GM12878 (cell line): Measurements from ENCODE around the gene CLASP1. TPM values are rescaled to one million over a fixed set of nuclear protein-coding genes. Genes with fewer than 3 reads are reported as not detected.

ENCODE experiments used
- CBFB ChIP-seq: IDR thresholded peaks from 2 replicates; pipeline ENCODE4 v1.6.1; 2016; ENCODE audit warnings: antibody characterized with exemption, low read depth
- CHD2 ChIP-seq: IDR thresholded peaks from 2 replicates; pipeline ENCODE4 v1.6.1; 2011; ENCODE audit warnings: low read depth, low read length, improper control_type of control experiment, borderline replicate concordance
- CTCF ChIP-seq, 3 experiments: IDR thresholded peaks in 2 of 3; conservative IDR thresholded peaks in 1 of 3; 2 replicates each; pipeline ENCODE4 v1.5.1; 2011; ENCODE audit warnings: low read depth in 3 of 3, low read length in 3 of 3, mild to moderate bottlenecking in 3 of 3, control low read depth in 2 of 3, moderate library complexity in 2 of 3, inconsistent platforms in 1 of 3, mixed read lengths in 1 of 3; ENCODE audit not compliant: control insufficient read depth in 2 of 3, insufficient read depth in 1 of 3; ENCODE audit errors: extremely low read depth in 1 of 3
- EGR1 ChIP-seq, 2 experiments: IDR thresholded peaks; 1 replicate in 1 of 2; 2 replicates in 1 of 2; pipeline ENCODE4 v1.6.1; 2011 to 2012; ENCODE audit warnings: low read depth in 2 of 2, low read length in 2 of 2, borderline replicate concordance in 1 of 2, mild to moderate bottlenecking in 1 of 2, moderate library complexity in 1 of 2
- HDAC2 ChIP-seq: fragments of 200-600 bp; sonication (generic); IDR thresholded peaks from 2 replicates; pipeline ENCODE4 v1.6.1; 2017
- IKZF1 ChIP-seq: fragments of 450-650 bp; conservative IDR thresholded peaks from 2 replicates; pipeline ENCODE4 v1.6.1; 2017; ENCODE audit warnings: antibody characterized with exemption, mild to moderate bottlenecking
- IRF5 ChIP-seq: fragments of 450-650 bp; IDR thresholded peaks from 2 replicates; pipeline ENCODE4 v1.6.1; 2017; ENCODE audit warnings: borderline replicate concordance
- KDM1A ChIP-seq: fragments of 200-600 bp; sonication (generic); IDR thresholded peaks from 2 replicates; pipeline ENCODE4 v1.6.1; 2016; ENCODE audit warnings: borderline replicate concordance
- NFXL1 ChIP-seq: fragments of 450-650 bp; IDR thresholded peaks from 2 replicates; pipeline ENCODE4 v1.6.1; 2017; ENCODE audit warnings: antibody characterized with exemption, mild to moderate bottlenecking, borderline replicate concordance
- PAX5 ChIP-seq: IDR thresholded peaks from 2 replicates; pipeline ENCODE4 v1.6.1; 2011; ENCODE audit warnings: low read depth, low read length, borderline replicate concordance
- PBX3 ChIP-seq: IDR thresholded peaks from 2 replicates; pipeline ENCODE4 v1.6.1; 2011; ENCODE audit warnings: mild to moderate bottlenecking, low read depth, low read length, moderate library complexity; ENCODE audit not compliant: insufficient replicate concordance
- PML ChIP-seq: IDR thresholded peaks from 2 replicates; pipeline ENCODE4 v1.6.1; 2012; ENCODE audit warnings: low read length, inconsistent platforms
- RB1 ChIP-seq: fragments of 450-650 bp; formaldehyde crosslinking; IDR thresholded peaks from 2 replicates; pipeline ENCODE4 v1.6.1; 2017; ENCODE audit warnings: mild to moderate bottlenecking, borderline replicate concordance
- RELA ChIP-seq: fragments of 450-650 bp; IDR thresholded peaks from 2 replicates; pipeline ENCODE4 v1.8.0; 2014; ENCODE audit warnings: borderline replicate concordance; ENCODE audit not compliant: partially characterized antibody
- RFX5 ChIP-seq: IDR thresholded peaks from 2 replicates; pipeline ENCODE4 v1.6.1; 2011; ENCODE audit warnings: low read depth, low read length, improper control_type of control experiment
- SUPT20H ChIP-seq: IDR thresholded peaks from 2 replicates; pipeline ENCODE4 v1.6.1; 2011; ENCODE audit warnings: low read depth, mild to moderate bottlenecking, low read length, moderate library complexity, borderline replicate concordance; ENCODE audit not compliant: control insufficient read depth
- TAF1 ChIP-seq: IDR thresholded peaks from 2 replicates; pipeline ENCODE4 v1.6.1; 2011; ENCODE audit warnings: mild to moderate bottlenecking, low read depth, low read length, borderline replicate concordance
- TBL1XR1 ChIP-seq: IDR thresholded peaks from 2 replicates; pipeline ENCODE4 v1.6.1; 2012; ENCODE audit warnings: low read depth, low read length, improper control_type of control experiment
- TCF12 ChIP-seq: IDR thresholded peaks from 2 replicates; pipeline ENCODE4 v1.6.1; 2011; ENCODE audit warnings: low read depth, mild to moderate bottlenecking, low read length
- YY1 ChIP-seq: IDR thresholded peaks from 2 replicates; pipeline ENCODE4 v1.6.1; 2011; ENCODE audit warnings: low read depth, mild to moderate bottlenecking, low read length
- ZBTB40 ChIP-seq: fragments of 450-650 bp; IDR thresholded peaks from 2 replicates; pipeline ENCODE4 v1.6.1; 2016; ENCODE audit warnings: mild to moderate bottlenecking, moderate library complexity, borderline replicate concordance
- ZNF622 ChIP-seq: fragments of 450-650 bp; IDR thresholded peaks from 2 replicates; pipeline ENCODE4 v1.6.1; 2017; ENCODE audit warnings: mild to moderate bottlenecking, inconsistent platforms
- polyA plus RNA-seq, 11 experiments: library from polyadenylated mRNA; depleted of rRNA in 4 of 11; unstranded in 6 of 11; stranded (reverse) in 5 of 11; fragments of >200 nt; fragmentation: Nextera tagmentation in 4 of 11; fragmentation: Illumina TruSeq in 1 of 11; extraction: Ambion mirVana in 4 of 11; extraction: Trizol in 1 of 11; gene quantifications; 1 replicate in 1 of 11; 2 replicates in 10 of 11; pipeline versions ENCODE4 v1.2.1 to v1.2.3, GENCODE V29; 2011 to 2016; ENCODE audit warnings: inconsistent platforms in 2 of 11, missing spikeins in 2 of 11, low read depth in 1 of 11
- total RNA-seq, 4 experiments: library from RNA; depleted of rRNA in 3 of 4; stranded (reverse); fragments of >200 nt in 3 of 4; fragmentation: Illumina TruSeq in 1 of 4; extraction: Trizol in 1 of 4; gene quantifications; 2 replicates each; pipeline versions ENCODE4 v1.2.1 to v1.2.3, GENCODE V29; 2013 to 2021

CLASP1 gene
- total and polyA plus RNA-seq, 10 of the 15 experiments (the other 5 are each of a cell fraction or from before 2014, with no cell fraction given): 1.4 to 62.4 (median 32.9) TPM

- TF ChIP-seq RB1 (no peak), PML (no peak), ZBTB40 (no peak), NFXL1 (no peak), EGR1 (IDR thresholded peaks at IDR 0.05; ENCODE audit: borderline replicate concordance in 1 of 2, low read depth in 2 of 2, low read length in 2 of 2) (no peak), PBX3 (no peak), YY1 (peak; percentile 62), TCF12 (no peak), TBL1XR1 (no peak), ZNF622 (no peak), CHD2 (no peak), IKZF1 (no peak; the same call in 1 of the 2 replicates), CBFB (no peak), RELA (peak; percentile 17), PAX5 (no peak), CTCF (IDR thresholded peaks at IDR 0.05 in 2 of 3, conservative IDR thresholded peaks at IDR 0.05 in 1 of 3; ENCODE audit: control insufficient read depth in 2 of 3, extremely low read depth in 1 of 3, insufficient read depth in 1 of 3, low read depth in 3 of 3, low read length in 3 of 3) (no peak), RFX5 (no peak), HDAC2 (no peak), TAF1 (no peak), KDM1A (no peak), SUPT20H (no peak), IRF5 (no peak)
Measured at GRCh38 chr2:121372721-121373353, 276.4 kb downstream of the CLASP1 start (continued).
